WTC11 (cell line): ENCODE results near the gene DRAXIN. TPM values are rescaled to one million over a fixed set of nuclear protein-coding genes. Genes with fewer than 3 reads are reported as not detected.

Experiments used
- ATAC-seq: fragments of 200-7000 bp; cut with Tn5 transposase; 2 replicates; pipeline ENCODE4 v1.10.0; 2021; ENCODE audit warnings: mild to moderate bottlenecking, moderate library complexity
- CTCF ChIA-PET: fragments of 300-600 bp; sonication (Branson Sonifier 250); formaldehyde crosslinking; loops from one replicate; lab custom pipeline; 2021; ENCODE audit warnings: antibody characterized with exemption; lab: Charles Lee
- POLR2A ChIA-PET: fragments of 350-600 bp; sonication (Branson Sonifier 250); formaldehyde crosslinking; loops from one replicate; lab custom pipeline; 2021; ENCODE audit warnings: antibody characterized with exemption; lab: Charles Lee
- DNase-seq: peaks from one replicate; pipeline ENCODE4 v3.0.0; 2021; ENCODE audit warnings: low spot score
- H3K27ac Mint-ChIP-seq: 2 replicates; pipeline ENCODE4 v1.8.0; 2021; ENCODE audit warnings: mixed read lengths
- H3K27me3 Mint-ChIP-seq: 2 replicates; pipeline ENCODE4 v1.8.0; 2021; ENCODE audit warnings: low read depth, mild to moderate bottlenecking, moderate library complexity, mixed read lengths
- H3K36me3 Mint-ChIP-seq: 2 replicates; pipeline ENCODE4 v1.8.0; 2021; ENCODE audit warnings: mixed read lengths
- H3K4me1 Mint-ChIP-seq: 2 replicates; pipeline ENCODE4 v1.8.0; 2022; ENCODE audit warnings: mixed read lengths
- H3K4me3 Mint-ChIP-seq: 2 replicates; pipeline ENCODE4 v1.8.0; 2021; ENCODE audit warnings: mild to moderate bottlenecking, moderate library complexity, mixed read lengths
- H3K9me3 Mint-ChIP-seq: 2 replicates; pipeline ENCODE4 v1.8.0; 2021; ENCODE audit warnings: mixed read lengths
- CBFB ChIP-seq: sonication (generic); formaldehyde crosslinking; IDR thresholded peaks from 2 replicates; pipeline ENCODE4 v1.8.1; 2022; ENCODE audit warnings: mild to moderate bottlenecking, low read depth, missing genetic modification reagents
- ESRRA ChIP-seq: sonication (generic); formaldehyde crosslinking; IDR thresholded peaks from 2 replicates; pipeline ENCODE4 v1.8.1; 2022; ENCODE audit warnings: mild to moderate bottlenecking, missing genetic modification reagents, borderline replicate concordance
- GRHL2 ChIP-seq: fragments of 250-450 bp; sonication (Bioruptor Pico); IDR thresholded peaks from 2 replicates; pipeline ENCODE4 v1.8.0; 2022; ENCODE audit warnings: mild to moderate bottlenecking, moderate library complexity; ENCODE audit not compliant: insufficient replicate concordance, severe bottlenecking
- JAZF1 ChIP-seq: fragments of 250-450 bp; sonication (Bioruptor Pico); IDR thresholded peaks from 2 replicates; pipeline ENCODE4 v1.9.0; 2021; ENCODE audit warnings: moderate library complexity, mild to moderate bottlenecking, inconsistent platforms
- MYBL2 ChIP-seq: sonication (generic); formaldehyde crosslinking; IDR thresholded peaks from 2 replicates; pipeline ENCODE4 v1.8.1; 2023; ENCODE audit warnings: mild to moderate bottlenecking, moderate library complexity, missing genetic modification reagents
- SMAD3 ChIP-seq: sonication (generic); formaldehyde crosslinking; IDR thresholded peaks from 2 replicates; pipeline ENCODE4 v1.8.0; 2022; ENCODE audit warnings: missing genetic modification reagents, mild to moderate bottlenecking, borderline replicate concordance
- ZNF121 ChIP-seq: sonication (generic); formaldehyde crosslinking; IDR thresholded peaks from 2 replicates; pipeline ENCODE4 v1.8.0; 2023; ENCODE audit warnings: missing genetic modification reagents
- ZNF219 ChIP-seq: sonication (generic); formaldehyde crosslinking; IDR thresholded peaks from 2 replicates; pipeline ENCODE4 v1.8.0; 2023; ENCODE audit warnings: missing genetic modification reagents, mild to moderate bottlenecking, borderline replicate concordance
- ZNF263 ChIP-seq: sonication (generic); formaldehyde crosslinking; IDR thresholded peaks from 2 replicates; pipeline ENCODE4 v1.8.1; 2022; ENCODE audit warnings: low read depth, mild to moderate bottlenecking, moderate library complexity, missing genetic modification reagents
- total RNA-seq: library from RNA; stranded (reverse); gene quantifications from 3 replicates; pipeline ENCODE4 v1.2.3, GENCODE V29; 2021
- TF ChIP-seq, protein P1 (sequence below): sonication (generic); formaldehyde crosslinking; IDR thresholded peaks from 2 replicates; pipeline ENCODE4 v1.8.1; 2023; ENCODE audit warnings: mild to moderate bottlenecking, missing genetic modification reagents
- TF ChIP-seq, protein P2 (sequence below): sonication (generic); formaldehyde crosslinking; IDR thresholded peaks from 2 replicates; pipeline ENCODE4 v1.8.1; 2022; ENCODE audit warnings: missing genetic modification reagents, borderline replicate concordance
- TF ChIP-seq, protein P3 (sequence below): sonication (generic); formaldehyde crosslinking; IDR thresholded peaks from 2 replicates; pipeline ENCODE4 v1.8.1; 2023; ENCODE audit warnings: mild to moderate bottlenecking, moderate library complexity, missing genetic modification reagents
- TF ChIP-seq, protein P4 (sequence below): sonication (generic); formaldehyde crosslinking; IDR thresholded peaks from 2 replicates; pipeline ENCODE4 v1.8.0; 2022; ENCODE audit warnings: mild to moderate bottlenecking, missing genetic modification reagents
- TF ChIP-seq, protein P5 (sequence below): sonication (generic); formaldehyde crosslinking; IDR thresholded peaks from 2 replicates; pipeline ENCODE4 v1.8.0; 2023; ENCODE audit warnings: missing genetic modification reagents, mild to moderate bottlenecking, borderline replicate concordance

The DRAXIN gene
- total RNA-seq, 1 experiment from 2014 or later = 12.0 TPM

DNA sequence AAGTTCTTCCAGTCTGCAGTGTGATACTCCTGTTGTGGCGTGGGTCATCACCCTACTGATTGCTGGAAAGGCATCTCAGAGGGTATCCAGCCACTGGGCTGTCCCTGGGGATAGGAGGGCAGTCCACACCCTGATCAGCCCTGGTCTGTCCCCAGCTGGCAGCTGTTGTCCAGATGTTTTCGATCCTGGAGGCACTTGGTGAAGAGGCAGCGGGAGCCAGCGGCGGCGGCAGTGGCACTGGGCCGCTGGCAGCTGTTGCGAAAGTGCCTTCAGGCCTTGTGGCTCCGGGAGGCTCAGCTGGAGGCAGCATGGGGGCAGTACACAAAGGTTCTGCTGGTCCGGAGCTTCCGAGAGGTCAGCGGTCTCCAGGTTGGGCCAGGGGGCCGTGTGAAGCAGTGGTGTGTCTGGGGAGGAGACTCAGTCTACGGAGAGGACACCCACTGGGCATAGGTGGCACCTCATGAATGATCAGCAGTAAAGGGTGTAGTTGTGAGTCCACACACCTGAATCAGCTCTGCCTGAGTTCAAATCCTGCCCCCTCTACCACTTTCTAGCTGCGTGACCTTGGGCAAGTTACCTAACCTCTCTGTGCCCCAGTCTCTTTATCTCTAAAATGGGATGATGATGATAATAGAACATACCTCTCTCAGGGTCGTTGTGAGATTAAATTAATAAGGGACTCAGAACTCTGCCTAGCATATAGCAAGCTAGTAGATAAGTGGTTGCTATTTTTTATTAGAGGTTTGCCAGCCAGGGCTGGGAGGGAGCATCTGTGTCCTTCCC is 76.6 kb downstream of the DRAXIN start:
- Mint-ChIP-seq H3K4me3 (no peak overlapping the region), H3K27ac (no peak overlapping the region), H3K4me1 (peaks cover 3% of the 10 kb centered on the region; the same call in 1 of the 2 replicates), H3K27me3 (peaks cover 5% of the 10 kb centered on the region), H3K36me3 (no peaks in the 10 kb centered on the region), H3K9me3 (no peaks in the 10 kb centered on the region)
- TF ChIP-seq, protein P1, sequence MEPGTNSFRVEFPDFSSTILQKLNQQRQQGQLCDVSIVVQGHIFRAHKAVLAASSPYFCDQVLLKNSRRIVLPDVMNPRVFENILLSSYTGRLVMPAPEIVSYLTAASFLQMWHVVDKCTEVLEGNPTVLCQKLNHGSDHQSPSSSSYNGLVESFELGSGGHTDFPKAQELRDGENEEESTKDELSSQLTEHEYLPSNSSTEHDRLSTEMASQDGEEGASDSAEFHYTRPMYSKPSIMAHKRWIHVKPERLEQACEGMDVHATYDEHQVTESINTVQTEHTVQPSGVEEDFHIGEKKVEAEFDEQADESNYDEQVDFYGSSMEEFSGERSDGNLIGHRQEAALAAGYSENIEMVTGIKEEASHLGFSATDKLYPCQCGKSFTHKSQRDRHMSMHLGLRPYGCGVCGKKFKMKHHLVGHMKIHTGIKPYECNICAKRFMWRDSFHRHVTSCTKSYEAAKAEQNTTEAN = no peak
- no peak for TF ChIP-seq GRHL2
- no peak for TF ChIP-seq MYBL2 (CRISPR knock-in tag)
- ATAC-seq = no peak
- ChIA-PET POLR2A (no interaction called here), CTCF (interaction anchor here (0.7 to 1.1 kb wide), 3 partner anchors 17 to 104 kb away, joined by 3 to 4 read pairs (median 3); partner anchors contain the start of gene FBXO6)
- DNase-seq = no peak

DNA sequence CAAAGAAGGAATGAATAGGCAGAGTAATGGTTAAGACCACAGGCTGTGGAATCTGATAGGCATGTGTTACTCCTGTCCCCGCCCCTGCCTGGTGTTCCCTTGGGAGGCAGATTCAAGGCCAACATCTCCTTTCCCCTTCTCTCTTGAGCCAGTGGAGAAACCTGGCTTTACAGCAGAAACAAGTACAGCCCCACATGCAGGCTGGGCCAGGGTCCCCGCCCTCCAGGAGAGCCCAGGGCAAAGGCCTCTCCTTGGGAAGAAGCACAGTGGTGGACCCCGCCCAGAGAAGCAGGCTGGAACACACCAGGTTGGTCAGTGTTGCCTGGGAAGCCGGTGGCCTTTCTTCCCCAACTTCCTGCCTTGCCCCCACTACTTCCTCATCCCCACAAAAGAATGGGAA is 77.3 kb downstream of the DRAXIN start:
- ATAC-seq (peak; percentile 43), DNase-seq (no peak)
- ChIA-PET POLR2A (no interaction called here), CTCF (interaction anchor here (0.7 to 1.0 kb wide), 2 partner anchors 16 to 105 kb away, joined by 3 to 4 read pairs; partner anchors contain the start of gene FBXO6)
- H3K4me1 Mint-ChIP-seq = peaks cover 3% of the 10 kb centered on the region; the same call in 1 of the 2 replicates
- H3K4me3 Mint-ChIP-seq = no peak overlapping the region
- H3K27me3 Mint-ChIP-seq = no peaks in the 10 kb centered on the region; the same call in 1 of the 2 replicates
- no peaks in the 10 kb centered on the region for H3K36me3 Mint-ChIP-seq
- no peaks in the 10 kb centered on the region for H3K9me3 Mint-ChIP-seq
- no peak for TF ChIP-seq CBFB (CRISPR knock-in tag)
- TF ChIP-seq, protein P2, sequence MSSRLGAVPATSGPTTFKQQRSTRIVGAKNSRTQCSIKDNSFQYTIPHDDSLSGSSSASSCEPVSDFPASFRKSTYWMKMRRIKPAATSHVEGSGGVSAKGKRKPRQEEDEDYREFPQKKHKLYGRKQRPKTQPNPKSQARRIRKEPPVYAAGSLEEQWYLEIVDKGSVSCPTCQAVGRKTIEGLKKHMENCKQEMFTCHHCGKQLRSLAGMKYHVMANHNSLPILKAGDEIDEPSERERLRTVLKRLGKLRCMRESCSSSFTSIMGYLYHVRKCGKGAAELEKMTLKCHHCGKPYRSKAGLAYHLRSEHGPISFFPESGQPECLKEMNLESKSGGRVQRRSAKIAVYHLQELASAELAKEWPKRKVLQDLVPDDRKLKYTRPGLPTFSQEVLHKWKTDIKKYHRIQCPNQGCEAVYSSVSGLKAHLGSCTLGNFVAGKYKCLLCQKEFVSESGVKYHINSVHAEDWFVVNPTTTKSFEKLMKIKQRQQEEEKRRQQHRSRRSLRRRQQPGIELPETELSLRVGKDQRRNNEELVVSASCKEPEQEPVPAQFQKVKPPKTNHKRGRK (CRISPR knock-in tag) = no peak
- no peak for TF ChIP-seq ESRRA (CRISPR knock-in tag)
- TF ChIP-seq JAZF1 = no peak
- no peak overlapping the region for H3K27ac Mint-ChIP-seq

DNA sequence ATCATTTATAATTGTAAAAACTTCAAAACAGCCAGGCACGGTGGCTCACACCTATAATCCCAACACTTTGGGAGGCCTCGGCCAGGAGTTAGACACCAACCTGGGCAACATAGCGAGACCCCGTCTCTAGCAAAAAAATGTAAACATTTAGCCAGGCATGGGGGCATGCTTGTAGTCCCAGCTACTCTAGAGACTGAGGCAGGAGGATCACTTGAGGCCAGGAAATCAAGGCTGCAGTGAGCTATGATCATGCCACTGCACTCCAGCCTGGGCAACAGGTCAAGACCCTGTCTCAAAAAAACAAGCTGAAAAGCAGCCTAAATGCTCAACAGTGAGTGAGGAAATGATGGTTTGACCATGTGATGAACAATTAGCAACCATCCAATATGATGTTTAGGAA is 77.8 kb downstream of the DRAXIN start:
- no peak for DNase-seq
- Mint-ChIP-seq H3K4me1 (peaks cover 3% of the 10 kb centered on the region; the same call in 1 of the 2 replicates), H3K4me3 (no peak overlapping the region), H3K27me3 (no peaks in the 10 kb centered on the region), H3K27ac (no peak overlapping the region), H3K36me3 (no peaks in the 10 kb centered on the region), H3K9me3 (no peaks in the 10 kb centered on the region)
- TF ChIP-seq ZNF121 (CRISPR knock-in tag) = peak; percentile 34; the same call in 1 of the 2 replicates
- TF ChIP-seq, protein P3, sequence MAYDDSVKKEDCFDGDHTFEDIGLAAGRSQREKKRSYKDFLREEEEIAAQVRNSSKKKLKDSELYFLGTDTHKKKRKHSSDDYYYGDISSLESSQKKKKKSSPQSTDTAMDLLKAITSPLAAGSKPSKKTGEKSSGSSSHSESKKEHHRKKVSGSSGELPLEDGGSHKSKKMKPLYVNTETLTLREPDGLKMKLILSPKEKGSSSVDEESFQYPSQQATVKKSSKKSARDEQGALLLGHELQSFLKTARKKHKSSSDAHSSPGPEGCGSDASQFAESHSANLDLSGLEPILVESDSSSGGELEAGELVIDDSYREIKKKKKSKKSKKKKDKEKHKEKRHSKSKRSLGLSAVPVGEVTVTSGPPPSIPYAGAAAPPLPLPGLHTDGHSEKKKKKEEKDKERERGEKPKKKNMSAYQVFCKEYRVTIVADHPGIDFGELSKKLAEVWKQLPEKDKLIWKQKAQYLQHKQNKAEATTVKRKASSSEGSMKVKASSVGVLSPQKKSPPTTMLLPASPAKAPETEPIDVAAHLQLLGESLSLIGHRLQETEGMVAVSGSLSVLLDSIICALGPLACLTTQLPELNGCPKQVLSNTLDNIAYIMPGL (CRISPR knock-in tag) = no peak
- no peak for ATAC-seq
- ChIA-PET CTCF (interaction anchor here (0.9 kb wide), 1 partner anchor 16 kb away, joined by 6 read pairs; no protein-coding TSS in a partner anchor), POLR2A (no interaction called here)

DNA sequence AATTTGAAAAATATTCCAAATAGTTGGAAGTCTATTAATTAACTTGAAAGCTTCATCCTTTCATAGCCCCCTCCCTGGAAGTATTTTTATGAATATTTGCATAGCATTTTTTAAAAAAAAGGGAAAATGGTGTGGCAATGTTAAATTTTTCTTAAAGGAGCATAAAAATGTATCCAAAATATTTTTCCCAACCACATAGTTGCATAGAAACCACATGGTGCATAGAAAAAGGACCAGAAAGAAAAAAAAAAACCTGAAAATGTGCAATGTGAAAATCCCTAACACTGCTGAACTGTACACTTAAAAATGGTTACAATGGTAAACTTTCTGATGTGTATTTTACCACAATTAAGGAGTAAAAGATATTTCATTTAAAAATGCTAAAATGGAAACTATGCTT is 78.5 kb downstream of the DRAXIN start:
- CTCF ChIA-PET = interaction anchor here (0.9 kb wide), 1 partner anchor 15 kb away, joined by 6 read pairs; no protein-coding TSS in a partner anchor
- POLR2A ChIA-PET = no interaction called here
- no peak overlapping the region for H3K4me3 Mint-ChIP-seq
- H3K27me3 Mint-ChIP-seq = no peaks in the 10 kb centered on the region
- H3K36me3 Mint-ChIP-seq = no peaks in the 10 kb centered on the region
- H3K9me3 Mint-ChIP-seq = no peaks in the 10 kb centered on the region
- no peak for DNase-seq
- no peak for ATAC-seq
- no peak overlapping the region for H3K27ac Mint-ChIP-seq
- H3K4me1 Mint-ChIP-seq = peaks cover 3% of the 10 kb centered on the region; the same call in 1 of the 2 replicates
- TF ChIP-seq MYBL2 (CRISPR knock-in tag) (no peak), SMAD3 (CRISPR knock-in tag) (no peak), ZNF121 (CRISPR knock-in tag) (no peak), ZNF219 (CRISPR knock-in tag) (no peak), GRHL2 (no peak), ZNF263 (CRISPR knock-in tag) (no peak)
- TF ChIP-seq, protein P4, sequence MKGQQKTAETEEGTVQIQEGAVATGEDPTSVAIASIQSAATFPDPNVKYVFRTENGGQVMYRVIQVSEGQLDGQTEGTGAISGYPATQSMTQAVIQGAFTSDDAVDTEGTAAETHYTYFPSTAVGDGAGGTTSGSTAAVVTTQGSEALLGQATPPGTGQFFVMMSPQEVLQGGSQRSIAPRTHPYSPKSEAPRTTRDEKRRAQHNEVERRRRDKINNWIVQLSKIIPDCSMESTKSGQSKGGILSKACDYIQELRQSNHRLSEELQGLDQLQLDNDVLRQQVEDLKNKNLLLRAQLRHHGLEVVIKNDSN (CRISPR knock-in tag) = no peak
- TF ChIP-seq, protein P5, sequence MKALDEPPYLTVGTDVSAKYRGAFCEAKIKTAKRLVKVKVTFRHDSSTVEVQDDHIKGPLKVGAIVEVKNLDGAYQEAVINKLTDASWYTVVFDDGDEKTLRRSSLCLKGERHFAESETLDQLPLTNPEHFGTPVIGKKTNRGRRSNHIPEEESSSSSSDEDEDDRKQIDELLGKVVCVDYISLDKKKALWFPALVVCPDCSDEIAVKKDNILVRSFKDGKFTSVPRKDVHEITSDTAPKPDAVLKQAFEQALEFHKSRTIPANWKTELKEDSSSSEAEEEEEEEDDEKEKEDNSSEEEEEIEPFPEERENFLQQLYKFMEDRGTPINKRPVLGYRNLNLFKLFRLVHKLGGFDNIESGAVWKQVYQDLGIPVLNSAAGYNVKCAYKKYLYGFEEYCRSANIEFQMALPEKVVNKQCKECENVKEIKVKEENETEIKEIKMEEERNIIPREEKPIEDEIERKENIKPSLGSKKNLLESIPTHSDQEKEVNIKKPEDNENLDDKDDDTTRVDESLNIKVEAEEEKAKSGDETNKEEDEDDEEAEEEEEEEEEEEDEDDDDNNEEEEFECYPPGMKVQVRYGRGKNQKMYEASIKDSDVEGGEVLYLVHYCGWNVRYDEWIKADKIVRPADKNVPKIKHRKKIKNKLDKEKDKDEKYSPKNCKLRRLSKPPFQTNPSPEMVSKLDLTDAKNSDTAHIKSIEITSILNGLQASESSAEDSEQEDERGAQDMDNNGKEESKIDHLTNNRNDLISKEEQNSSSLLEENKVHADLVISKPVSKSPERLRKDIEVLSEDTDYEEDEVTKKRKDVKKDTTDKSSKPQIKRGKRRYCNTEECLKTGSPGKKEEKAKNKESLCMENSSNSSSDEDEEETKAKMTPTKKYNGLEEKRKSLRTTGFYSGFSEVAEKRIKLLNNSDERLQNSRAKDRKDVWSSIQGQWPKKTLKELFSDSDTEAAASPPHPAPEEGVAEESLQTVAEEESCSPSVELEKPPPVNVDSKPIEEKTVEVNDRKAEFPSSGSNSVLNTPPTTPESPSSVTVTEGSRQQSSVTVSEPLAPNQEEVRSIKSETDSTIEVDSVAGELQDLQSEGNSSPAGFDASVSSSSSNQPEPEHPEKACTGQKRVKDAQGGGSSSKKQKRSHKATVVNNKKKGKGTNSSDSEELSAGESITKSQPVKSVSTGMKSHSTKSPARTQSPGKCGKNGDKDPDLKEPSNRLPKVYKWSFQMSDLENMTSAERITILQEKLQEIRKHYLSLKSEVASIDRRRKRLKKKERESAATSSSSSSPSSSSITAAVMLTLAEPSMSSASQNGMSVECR = no peak
- TF ChIP-seq, protein P2 (CRISPR knock-in tag) = no peak
